Measurements from ENCODE around the gene FIGN. TPM values are rescaled to one million over a fixed set of nuclear protein-coding genes. Genes with fewer than 3 reads are reported as not detected.

Gene FIGN
- total RNA-seq, 6 donors from 2014 or later = 0.91 to 4.5 (median 4.1) TPM

DNA sequence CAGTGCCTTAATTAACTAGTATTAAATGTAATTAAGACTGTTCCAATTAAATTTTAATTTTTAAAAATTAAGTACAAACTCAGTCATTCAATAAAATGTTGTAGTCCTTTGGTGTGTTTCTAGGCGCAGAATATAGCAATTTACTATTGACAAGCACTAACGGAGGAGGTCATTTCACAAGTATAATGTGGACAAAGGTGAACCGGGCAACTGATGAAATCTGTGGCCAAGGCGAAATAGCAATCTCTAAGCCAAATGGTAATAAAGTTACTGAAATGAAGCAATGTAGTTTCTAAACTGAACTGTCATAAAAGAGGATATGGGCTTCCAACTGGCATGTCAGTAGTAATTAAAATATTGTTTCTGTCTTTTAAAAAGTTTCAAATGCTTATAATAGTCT is 27.5 kb downstream of the FIGN start:
- no peak for ATAC-seq (ENCODE audit: low FRiP score in 2 of 2)
- Histone ChIP-seq H3K4me3 (no peak overlapping the region), H3K27ac (no peak overlapping the region), H3K4me1 (no peaks in the 10 kb centered on the region), H3K36me3 (no peaks in the 10 kb centered on the region), H3K27me3 (no peaks in the 10 kb centered on the region), H3K9me3 (no peaks in the 10 kb centered on the region)
- DNase-seq = no peak
- no peak for TF ChIP-seq EP300 (IDR thresholded peaks at IDR 0.05)
- no peak for TF ChIP-seq POLR2A (IDR thresholded peaks at IDR 0.05)
- TF ChIP-seq POLR2AphosphoS5 (IDR thresholded peaks at IDR 0.05) = no peak
- TF ChIP-seq, protein P1, sequence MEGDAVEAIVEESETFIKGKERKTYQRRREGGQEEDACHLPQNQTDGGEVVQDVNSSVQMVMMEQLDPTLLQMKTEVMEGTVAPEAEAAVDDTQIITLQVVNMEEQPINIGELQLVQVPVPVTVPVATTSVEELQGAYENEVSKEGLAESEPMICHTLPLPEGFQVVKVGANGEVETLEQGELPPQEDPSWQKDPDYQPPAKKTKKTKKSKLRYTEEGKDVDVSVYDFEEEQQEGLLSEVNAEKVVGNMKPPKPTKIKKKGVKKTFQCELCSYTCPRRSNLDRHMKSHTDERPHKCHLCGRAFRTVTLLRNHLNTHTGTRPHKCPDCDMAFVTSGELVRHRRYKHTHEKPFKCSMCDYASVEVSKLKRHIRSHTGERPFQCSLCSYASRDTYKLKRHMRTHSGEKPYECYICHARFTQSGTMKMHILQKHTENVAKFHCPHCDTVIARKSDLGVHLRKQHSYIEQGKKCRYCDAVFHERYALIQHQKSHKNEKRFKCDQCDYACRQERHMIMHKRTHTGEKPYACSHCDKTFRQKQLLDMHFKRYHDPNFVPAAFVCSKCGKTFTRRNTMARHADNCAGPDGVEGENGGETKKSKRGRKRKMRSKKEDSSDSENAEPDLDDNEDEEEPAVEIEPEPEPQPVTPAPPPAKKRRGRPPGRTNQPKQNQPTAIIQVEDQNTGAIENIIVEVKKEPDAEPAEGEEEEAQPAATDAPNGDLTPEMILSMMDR (IDR thresholded peaks at IDR 0.05) = no peak
- WGBS, 2 donors = 88 to 94% methylated on average over 4 of the region's 4 CpGs

GRCh38 chr2:163703386-163703785 is 32.4 kb downstream of the FIGN start:
- no peaks in the 10 kb centered on the region for H3K36me3 ChIP-seq
- TF ChIP-seq POLR2AphosphoS5 (IDR thresholded peaks at IDR 0.05) (no peak), POLR2A (IDR thresholded peaks at IDR 0.05) (no peak), EP300 (IDR thresholded peaks at IDR 0.05) (no peak)
- TF ChIP-seq, protein P1 (IDR thresholded peaks at IDR 0.05) = no peak
- no peak overlapping the region for H3K4me3 ChIP-seq
- H3K27ac ChIP-seq = no peak overlapping the region
- no peaks in the 10 kb centered on the region for H3K4me1 ChIP-seq
- no peak for ATAC-seq (ENCODE audit: low FRiP score in 2 of 2)
- H3K27me3 ChIP-seq = no peaks in the 10 kb centered on the region
- H3K9me3 ChIP-seq = no peaks in the 10 kb centered on the region
- WGBS, 2 donors = 44 to 59% methylated on average over 1 of the region's 1 CpG
- DNase-seq = no peak

DNA sequence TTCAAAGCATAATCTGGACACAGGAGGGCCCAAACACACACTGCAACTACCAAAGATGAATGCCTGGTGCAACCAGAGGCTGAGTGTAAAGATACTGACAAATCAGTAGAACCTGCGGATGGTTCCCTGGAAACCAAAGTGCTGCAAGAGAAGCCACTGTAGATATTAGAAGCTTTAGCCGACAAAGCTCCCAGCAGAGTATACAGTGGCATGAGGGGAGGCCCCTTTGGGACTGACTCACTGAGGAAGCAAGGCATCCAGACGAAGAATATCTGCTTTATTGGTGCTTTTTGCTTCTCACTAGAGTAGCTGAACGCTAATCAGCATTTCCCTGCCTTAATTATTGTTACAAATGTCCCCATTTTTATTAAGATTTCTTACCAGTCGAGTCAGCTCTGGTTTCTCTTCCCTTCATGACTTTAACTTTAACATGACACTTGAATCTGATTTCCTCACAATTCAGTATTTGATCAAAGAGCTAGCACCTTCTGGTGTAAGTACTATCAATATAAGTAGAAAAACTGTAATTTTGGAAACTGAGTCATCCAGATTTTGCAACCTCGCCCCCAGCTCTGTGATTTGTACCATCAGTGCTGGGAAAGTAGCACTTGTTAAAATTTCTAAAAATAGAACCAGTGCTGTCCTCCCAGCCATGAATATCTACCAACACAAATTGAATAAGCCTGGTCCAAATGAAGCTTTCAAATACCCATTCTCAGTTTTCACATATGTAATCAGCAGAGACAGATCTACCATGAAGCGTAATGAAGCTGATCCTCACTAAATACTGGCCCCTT is 34.2 kb downstream of the FIGN start:
- TF ChIP-seq POLR2AphosphoS5 (IDR thresholded peaks at IDR 0.05) (no peak), POLR2A (IDR thresholded peaks at IDR 0.05) (no peak), EP300 (IDR thresholded peaks at IDR 0.05) (no peak)
- TF ChIP-seq, protein P1 (IDR thresholded peaks at IDR 0.05) = no peak
- WGBS, 2 donors = 69 to 85% methylated on average over 7 of the region's 7 CpGs
- DNase-seq (no peak), ATAC-seq (ENCODE audit: low FRiP score in 2 of 2) (no peak)
- Histone ChIP-seq H3K27ac (no peak overlapping the region), H3K9me3 (no peaks in the 10 kb centered on the region), H3K36me3 (no peaks in the 10 kb centered on the region), H3K4me3 (no peak overlapping the region), H3K27me3 (no peaks in the 10 kb centered on the region), H3K4me1 (no peaks in the 10 kb centered on the region)

DNA sequence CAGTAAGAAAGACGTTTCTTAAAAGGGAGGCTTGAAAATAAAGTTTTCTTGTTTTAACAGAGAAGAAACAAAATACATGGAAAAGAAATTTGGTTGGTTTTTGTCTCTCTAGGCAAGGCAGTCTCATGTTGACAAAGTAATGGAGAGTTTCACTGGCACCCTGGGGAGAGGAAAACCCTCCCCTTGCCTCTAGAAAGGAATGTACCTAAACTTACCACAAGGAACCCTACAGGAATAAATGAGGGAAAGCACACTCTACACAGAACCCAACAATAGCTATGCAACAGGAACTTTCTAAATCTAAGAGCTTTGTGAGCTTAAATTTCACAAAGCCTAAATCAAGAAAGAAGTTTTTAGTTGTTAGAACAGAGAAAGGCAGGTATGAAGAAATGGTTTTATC is 37.0 kb downstream of the FIGN start:
- no peaks in the 10 kb centered on the region for H3K27me3 ChIP-seq
- H3K36me3 ChIP-seq = no peaks in the 10 kb centered on the region
- H3K9me3 ChIP-seq = no peaks in the 10 kb centered on the region
- H3K27ac ChIP-seq = no peak overlapping the region
- no peak for DNase-seq
- no peak overlapping the region for H3K4me3 ChIP-seq
- no peak for ATAC-seq (ENCODE audit: low FRiP score in 2 of 2)
- TF ChIP-seq, protein P1 (IDR thresholded peaks at IDR 0.05) = no peak
- TF ChIP-seq POLR2AphosphoS5 (IDR thresholded peaks at IDR 0.05) = no peak
- no peak for TF ChIP-seq POLR2A (IDR thresholded peaks at IDR 0.05)
- TF ChIP-seq EP300 (IDR thresholded peaks at IDR 0.05) = no peak
- whole genome bisulfite sequencing, 2 donors = 41 to 61% methylated on average over 1 of the region's 1 CpG
- H3K4me1 ChIP-seq = no peaks in the 10 kb centered on the region

Data from upper lobe of left lung (tissue), 6 donors.